HG03469 (cell line): Measurements from ENCODE around the gene ERN1.
A peak's percentile ranks its signal among the peaks of the same experiment; 100 is the strongest.

Source experiments
- ATAC-seq: cut with Tn5 transposase; IDR thresholded peaks from one replicate; pipeline ENCODE4 v1.9.1; 2021; ENCODE audit warnings: mild to moderate bottlenecking, moderate library complexity, moderate number of reproducible peaks; ENCODE audit not compliant: unreplicated experiment

The ERN1 gene

DNA sequence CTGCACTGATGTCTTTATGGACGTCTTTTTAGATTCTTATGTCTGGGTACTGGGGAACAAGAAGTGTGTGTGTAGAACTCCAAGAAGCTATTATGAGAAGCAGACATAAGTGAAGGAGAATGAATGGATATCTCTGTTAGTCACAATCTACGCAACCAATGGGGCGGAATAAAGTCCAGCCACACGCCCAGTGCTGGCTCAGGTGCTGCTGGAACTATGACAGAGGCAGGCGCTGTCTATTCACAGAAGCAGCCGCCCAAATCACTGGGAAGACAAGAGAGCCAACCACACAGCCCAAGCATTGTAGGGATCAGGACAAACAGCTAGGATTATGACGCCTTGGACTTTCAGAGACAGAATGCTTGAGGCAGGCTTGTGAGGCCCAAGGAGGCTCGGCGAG is 65.6 kb downstream of the ERN1 start:
- ATAC-seq = no peak

DNA sequence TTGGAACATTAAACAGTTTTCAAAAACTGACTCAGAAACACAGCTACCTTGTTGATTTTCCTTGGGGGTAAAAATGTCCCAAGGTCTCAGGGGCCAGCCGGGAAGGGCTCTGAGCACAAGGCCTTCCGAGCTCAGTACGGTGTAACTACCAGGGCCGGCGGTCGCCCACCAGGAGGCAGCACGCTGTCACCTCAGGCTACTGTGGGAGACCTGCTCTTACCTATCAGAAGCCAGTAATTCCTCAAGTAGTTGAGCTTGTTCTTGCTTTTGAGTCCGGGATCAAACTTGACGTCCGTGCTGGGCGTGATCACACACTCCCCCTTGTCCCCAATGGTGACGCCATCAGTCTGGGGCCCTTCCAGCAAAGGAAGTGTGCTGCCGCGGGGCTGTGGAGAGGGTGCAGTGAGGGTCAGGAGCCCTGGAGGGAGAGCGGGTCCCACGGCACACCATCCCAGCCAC is 66.1 kb downstream of the ERN1 start:
- ATAC-seq = no peak

DNA sequence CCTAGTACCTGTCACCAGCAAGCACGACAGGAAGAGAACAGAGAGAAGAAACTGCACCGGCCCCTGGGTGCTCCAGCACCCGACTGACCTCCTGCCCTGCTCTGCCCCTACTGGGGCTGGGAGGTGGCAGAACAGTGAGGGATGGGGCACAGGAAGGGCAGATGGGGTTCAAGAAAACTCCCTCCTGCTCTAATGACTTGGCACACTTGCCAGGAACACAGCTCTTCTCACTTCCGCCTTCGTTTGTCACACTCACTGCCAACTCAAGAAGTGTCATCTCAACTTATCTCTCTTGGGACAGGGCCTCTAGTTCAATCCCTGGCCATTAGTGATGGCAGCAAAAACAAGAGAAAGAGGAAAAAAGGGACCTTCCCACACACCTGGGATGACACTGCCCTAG is 66.9 kb downstream of the ERN1 start:
- no peak for ATAC-seq

DNA sequence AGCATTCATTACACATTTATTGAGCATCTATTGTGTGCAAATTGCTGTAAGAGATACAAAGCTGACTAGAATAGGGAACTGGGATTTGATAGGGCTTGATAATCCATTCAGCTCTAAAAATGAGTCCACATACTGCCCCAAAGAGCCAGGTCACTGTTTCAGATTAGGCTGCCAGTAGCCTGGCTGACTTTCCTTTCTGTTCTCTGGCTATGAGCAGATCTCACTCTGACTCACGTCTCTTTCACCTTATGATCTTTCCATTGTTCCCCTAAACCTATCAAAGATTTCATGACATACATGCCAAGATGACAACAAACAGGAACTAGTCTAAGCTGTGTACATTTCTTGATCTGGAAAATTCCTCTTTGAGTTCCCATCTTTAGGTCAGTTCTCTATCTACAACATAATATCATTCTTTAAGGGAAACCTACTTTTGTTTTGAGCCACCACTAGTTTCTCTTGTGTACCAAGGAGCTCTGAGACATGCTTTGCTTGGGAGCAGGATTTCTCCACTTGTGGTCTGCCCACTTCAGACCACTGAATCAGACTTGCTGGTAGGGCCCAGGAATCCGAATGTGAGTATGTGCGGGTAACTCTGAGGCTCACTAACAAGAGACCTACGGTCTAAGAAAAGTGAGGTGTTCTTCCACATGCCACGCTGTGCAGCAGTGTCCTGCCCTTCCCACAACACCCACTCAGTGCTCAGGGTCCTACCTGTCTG is 68.6 kb downstream of the ERN1 start:
- peak; percentile 49 for ATAC-seq

DNA sequence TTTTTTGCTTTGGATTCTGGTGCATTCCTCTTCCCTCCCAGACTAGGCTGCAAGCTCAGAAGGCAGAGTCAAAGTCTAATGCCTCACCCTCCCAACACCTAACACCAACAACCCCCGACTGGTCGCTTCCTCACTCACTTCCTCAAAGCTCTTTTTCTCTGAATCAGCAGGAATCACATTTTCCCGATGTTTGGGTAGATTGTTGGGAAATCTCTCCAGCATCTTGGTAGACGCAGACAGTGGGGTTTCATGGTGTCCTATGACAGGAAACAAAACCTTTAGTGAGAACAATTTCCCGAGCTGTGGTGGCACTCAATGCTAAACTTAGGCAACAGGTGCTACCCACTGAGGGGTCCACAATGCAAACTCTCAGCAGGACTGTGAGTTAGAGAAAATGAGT is 69.6 kb downstream of the ERN1 start:
- ATAC-seq = no peak

DNA sequence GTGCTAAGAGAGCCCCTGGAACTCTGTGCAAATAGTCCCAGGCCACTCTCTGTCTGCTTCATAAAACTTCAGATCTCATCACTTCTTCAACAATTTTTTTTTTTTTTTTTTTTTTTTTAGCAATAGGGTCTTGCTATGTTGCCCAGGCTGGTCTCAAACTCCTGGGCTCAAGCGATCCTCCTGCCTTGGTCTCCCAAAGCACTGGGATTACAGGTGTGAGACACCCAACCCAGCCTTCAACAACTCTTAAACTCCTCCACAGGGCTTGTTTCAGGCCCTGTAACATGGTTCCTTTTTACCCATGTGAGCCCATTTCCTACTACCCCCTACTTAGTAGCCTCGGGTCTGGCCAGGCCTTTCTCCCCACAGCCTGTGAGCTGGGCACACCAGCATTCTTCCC is 70.2 kb downstream of the ERN1 start:
- ATAC-seq = no peak

DNA sequence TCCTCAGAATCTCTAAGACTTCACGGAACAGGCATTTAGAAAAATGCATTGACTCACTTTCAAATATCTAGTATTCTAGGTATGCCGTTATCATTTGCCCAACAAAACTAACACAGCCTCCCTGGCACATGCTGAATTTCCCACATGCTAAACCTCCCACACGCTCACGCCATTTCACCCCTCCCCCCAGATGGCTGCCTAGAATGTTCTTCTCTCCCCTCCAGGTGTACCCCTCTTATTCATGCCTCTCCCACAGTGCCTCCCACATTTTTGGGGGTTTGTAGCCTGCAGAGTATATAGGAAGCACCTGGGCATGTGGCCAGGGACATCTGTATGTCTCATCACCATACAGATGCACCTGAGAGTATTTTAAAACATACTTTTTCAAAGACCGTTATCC is 71.3 kb downstream of the ERN1 start:
- ATAC-seq = no peak

DNA sequence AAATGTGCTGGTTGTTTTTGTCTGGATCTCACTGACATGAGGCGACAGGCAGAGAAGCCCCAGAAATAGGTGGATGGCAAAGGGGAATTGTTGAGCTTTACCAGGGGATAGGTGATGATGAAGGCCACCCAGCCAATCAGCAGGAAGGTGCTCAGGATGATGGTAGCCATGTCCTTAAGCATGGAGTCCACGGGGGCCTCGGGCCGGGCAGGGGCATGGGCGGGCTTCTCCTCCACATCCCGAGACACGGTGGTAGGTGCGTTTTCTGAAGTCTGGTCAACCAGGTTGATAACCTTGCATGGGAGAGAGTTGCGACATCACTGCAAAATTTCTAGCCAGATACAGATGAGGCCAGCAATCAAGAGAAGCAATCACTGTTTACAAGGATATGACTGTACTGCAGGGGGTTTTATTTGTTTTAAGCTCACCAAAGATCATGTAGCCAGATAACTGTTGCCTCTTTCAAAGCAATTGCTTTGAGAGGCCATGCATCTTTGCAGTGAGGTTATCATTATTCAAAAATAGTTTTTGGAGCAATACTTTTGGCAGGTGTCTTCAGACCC is 72.2 kb downstream of the ERN1 start:
- no peak for ATAC-seq

DNA sequence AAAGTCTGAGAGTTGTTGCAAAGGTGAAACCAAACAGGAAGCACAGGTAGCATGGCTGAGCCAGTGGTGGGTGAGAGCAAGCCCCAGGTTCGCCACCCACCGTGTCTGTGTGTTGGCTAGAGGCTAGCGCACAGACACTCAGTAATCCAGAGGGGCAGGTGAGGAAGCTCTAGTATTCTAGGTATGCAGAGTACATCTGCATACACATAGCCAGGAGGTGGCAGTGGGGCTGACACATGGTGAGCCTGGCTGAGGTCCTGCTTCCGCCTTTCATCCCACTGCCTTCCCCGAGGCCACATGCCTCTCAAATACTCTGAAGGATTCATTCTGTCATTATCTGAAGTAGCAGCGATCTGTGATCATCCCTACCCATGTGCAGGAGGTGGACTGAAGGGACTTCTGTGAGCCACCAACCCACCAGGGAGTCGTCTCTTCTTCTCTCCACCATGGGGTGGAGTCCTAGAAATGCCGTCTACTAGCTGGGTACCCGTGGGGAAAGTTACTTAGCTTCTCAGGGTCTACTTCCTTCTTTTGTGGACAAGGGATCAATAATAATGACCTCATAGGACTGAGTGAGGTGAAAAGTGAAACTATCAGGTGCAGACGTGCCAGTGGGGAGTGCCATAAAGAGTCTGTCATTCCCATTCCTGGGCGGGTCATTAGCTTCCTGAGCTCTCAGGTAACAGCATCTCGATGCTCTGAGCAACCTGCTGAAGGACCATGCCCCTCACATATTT is 73.5 kb downstream of the ERN1 start:
- peak; percentile 38 for ATAC-seq

DNA sequence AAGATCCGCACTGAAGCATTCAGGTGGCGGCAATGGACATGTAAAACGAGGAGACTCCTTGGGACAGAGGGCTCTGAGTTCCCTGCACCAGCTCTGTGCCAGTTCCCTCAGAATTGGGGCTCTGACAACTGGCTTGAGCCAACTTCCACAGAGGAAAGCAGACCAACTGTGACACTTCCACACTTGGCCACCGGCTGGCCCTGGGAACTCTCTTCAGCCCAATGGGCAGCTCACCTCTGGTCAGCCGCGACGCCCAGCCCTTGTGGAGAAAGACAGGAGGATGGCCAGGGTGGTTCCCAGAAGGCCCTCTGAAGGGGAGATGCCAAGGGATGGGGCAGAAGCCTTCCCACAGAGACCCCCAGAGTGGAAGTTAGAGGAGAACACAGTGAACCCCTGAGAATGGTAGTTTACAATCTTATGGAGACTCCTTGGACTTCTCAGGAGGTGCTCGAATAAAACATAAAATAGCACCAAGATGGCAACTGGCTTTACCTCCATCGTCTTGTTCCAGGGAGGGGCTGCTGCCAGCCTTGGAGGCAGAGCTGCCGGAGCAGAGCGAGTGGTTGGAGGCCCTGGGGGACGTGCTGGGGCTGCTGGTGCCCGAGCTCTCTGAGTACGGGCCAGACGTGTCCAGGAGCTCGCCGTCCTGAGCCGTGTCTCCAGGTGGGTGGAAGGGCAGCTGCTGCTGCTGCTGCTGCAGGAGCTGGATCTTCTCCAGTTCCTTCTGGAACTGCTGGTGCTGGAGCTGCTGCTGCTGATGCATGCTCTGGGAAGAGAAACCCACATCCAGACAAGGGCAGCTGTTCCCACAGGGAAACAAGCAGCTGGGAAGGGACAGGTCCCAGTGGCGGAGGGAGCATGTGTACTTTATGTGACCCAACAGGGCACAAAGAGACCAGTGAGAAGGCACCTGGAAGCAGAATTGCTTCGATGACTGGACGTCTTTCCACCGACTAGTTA is 74.5 kb downstream of the ERN1 start:
- no peak for ATAC-seq

DNA sequence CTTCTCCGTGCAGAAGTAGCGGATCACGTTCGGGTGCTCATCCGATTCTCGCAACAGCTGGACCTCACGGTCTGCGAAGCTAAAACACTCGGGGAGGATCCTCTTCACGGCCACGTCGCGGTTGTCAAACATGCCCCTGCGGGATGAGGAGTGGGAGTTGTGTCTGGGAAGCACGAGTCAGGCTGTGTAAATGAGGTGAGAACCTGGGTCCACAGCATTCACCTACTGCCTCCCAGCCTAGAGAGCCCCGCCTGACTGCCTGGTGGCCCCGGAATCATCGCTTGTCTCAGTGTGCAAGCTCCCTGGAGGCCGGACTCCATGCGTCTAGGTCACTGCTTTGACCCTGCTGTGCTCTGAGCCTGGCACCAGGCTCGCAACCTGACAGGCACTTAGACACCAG is 75.6 kb downstream of the ERN1 start:
- ATAC-seq = no peak

DNA sequence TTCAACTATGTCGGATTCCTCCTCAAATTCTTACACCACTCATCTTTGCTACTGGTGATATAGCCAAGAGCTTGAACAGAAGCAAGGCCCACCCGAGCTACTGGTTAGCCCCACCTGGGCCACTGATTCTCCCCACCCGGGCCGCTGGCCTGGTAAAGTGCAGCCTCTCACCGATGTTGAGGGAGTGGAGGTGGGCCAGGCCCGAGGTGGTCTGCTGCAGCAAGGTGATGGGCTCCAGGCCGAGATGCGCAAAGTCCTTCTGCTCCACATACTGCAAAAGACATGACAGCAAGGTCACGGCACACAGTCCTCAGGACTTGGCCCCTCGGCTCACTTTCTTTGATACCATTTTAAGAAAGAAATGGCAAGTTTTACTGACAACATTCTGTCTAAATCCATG is 76.8 kb downstream of the ERN1 start:
- ATAC-seq = no peak

DNA sequence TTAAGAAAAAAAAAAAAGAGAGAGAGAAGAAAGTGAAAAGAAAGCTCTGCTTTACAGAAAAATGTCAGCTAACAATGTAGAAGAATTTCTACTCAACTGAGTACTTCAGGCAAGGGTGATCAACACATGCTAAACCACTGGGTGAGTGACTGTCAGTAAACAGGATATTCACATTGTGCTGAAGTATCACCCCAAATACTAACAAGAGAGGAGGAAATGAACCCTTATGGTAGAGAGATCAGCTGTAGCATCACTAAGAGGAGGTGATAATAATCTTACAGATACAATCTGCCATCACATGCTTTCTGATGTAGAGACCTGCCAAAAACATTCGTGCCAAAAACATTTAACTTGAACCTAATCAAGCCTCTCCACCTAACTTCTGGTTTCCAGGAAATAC is 78.8 kb downstream of the ERN1 start:
- no peak for ATAC-seq

DNA sequence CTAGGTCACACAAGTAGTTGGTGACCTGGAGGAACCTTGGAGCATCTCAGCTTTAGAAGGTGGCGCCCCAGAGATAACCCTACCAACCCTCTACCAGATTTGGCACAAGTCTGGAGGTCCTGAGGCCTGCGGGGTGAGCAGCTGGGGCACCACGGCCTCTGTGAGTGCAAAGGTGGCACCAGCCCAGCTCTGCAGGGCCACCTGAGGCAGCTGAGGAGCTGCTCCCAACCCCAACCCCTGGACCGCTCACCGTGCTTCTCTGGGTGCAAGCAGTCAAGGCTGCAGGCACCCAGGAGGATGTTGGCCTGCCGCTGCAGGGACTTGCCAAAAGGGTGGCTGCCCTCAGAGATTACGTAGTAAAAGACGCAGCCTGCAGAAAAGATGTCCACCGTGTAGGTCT is 81.1 kb downstream of the ERN1 start:
- ATAC-seq = no peak

DNA sequence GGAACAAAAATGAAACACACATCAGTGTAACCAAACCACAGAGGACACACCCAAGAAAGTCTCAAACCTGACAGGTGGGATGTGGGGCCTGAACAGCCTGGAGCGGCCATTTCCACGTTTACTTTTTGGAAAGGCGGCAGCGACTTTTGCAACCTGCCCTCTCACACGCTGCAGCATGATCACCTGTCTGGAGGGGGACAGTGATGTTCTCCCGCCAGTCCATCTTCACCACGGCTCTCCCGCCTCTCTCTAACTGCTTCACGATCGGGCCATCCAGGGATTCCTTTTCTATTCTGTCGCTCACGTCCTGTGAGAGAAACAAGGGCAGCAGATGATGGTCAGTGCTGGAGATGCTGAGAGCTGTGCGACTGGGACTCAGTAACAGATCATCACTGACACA is 84.8 kb downstream of the ERN1 start:
- no peak for ATAC-seq

DNA sequence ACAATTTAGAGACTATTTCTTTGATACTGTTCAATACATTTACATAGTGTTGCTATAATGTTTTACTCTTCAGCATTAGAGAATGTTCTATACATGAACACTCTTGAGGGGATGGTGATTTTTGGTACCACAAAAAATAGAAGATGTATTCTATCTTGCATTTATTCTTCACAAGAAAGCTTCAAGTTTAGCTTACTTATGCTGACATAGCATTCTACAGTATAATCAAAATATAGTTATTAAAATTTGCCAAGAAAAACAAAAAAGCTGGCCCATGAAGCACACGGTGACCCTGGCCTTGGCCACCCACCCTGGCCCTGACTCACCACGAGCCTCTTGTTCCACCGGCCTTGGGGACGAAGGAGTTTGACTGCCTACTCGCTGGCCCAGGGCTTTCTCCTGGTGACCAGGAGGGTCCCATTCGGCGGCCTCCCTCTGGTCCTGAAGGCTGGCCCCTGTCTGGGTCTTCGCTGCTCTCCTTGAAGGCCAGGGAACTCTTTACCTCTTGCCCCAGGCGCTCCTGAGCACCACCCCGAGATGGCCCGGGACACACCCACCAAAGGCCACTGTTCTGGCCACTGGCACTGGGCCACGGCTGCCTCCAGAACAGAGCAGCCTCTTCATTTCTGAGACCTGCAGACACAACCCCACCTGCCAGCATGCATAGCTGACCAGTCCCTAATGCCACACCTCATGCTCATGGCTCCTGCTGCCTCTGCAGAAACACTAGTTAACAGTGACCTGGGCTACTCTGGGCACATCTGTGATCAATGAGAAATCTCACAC is 87.1 kb downstream of the ERN1 start:
- no peak for ATAC-seq

DNA sequence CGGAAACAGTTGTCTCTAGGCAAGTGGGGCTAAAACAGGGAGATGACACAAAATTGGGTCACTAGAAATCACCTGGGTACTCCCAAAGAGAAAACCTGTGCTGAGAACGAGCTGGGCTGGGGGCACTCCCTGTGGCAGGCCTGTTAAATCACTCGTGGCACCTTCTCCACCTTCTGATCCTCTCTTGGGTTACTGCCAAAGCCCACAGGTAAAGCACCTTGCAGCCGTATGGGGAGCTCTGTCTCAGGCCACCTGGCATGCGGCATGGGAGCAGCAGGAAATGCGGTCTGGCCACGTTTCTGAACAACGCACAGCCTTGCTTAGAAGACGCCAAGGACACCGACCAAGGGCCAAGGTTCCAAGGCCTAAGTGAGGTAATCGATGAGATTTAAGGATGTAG is 88.0 kb downstream of the ERN1 start:
- ATAC-seq = no peak

DNA sequence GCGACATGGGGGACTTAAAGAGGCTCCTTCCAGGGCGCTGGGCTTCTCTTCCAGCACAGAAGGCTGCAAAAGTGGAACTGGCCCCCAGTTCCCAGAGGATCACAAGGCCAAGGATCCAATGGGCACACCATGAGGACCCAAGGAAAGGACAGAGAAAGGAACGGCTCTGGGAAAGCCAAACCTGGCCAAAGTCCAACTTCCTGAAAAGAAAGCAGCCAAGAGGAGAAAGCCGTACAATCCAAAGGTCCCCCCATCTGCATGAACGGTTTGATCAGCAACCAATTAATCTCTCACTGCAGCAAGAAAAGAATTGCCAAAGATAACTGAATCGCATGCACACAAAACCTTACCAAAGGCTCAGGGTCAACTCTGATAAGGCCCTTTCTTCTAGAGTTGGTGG is 89.7 kb downstream of the ERN1 start:
- ATAC-seq = no peak

DNA sequence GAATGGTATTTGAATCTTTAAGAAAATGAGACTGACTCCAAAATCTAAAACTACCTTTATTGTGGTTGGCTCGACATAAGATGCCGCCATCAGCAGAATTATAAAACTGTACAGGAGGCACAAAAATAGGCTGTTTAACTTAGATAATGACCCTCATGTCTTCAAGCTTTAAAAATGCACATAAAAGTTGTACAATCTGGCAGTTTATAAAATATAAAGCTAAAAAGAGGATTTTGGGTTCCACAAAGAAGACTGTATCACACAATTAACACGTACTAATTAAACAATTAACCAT is 90.9 kb downstream of the ERN1 start:
- no peak for ATAC-seq

DNA sequence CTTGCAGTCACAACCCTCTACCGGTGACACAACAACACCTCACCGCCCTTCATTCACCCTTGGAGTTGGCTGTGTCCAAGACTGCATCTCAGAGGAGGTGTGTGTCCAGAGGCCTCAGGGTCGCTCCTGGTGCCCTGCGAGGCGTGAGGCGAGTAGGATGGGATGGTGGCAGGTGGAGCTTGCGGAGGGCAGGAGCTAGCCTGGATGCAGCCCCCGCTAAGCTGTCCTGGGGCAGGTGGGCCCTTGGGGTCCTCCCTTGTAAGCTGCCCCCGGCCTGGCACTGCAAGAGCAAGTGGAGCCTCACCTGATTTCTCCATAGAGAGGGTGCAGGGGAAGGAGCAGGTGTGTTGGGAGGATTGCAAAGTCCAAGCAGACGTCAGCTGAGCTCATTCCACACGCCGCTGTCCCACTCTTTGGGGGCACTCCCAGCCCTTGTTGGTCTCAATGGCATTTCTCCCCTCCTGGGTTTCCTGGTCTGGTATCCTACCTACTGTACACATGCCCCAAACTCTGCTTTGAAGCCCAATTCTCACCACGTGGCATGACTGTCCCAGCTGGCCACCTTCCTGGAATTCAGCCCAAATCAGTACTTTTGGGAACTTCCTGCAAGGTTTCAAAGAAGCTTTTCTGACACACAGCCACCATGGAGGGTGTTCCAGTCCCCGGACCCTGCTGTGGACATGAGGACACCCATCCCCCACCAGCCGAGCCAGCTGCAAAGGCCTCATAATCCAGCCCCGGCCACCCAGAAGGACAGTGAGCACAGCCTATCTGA is 91.4 kb downstream of the ERN1 start:
- no peak for ATAC-seq
